GM10266 (cell line): ENCODE results near the gene SPATS2L.
A peak's percentile ranks its signal among the peaks of the same experiment; 100 is the strongest.

ENCODE experiments used
- DNase-seq: peaks from one replicate; pipeline ENCODE4 v3.0.0; 2012; ENCODE audit errors: extremely low spot score
- TF ChIP-seq, protein P1 (sequence below): IDR thresholded peaks from 2 replicates; pipeline ENCODE4 v1.5.1; 2012; ENCODE audit warnings: mild to moderate bottlenecking, low read depth; ENCODE audit not compliant: control insufficient read depth, insufficient read depth; ENCODE audit errors: missing control alignments

The SPATS2L gene

DNA sequence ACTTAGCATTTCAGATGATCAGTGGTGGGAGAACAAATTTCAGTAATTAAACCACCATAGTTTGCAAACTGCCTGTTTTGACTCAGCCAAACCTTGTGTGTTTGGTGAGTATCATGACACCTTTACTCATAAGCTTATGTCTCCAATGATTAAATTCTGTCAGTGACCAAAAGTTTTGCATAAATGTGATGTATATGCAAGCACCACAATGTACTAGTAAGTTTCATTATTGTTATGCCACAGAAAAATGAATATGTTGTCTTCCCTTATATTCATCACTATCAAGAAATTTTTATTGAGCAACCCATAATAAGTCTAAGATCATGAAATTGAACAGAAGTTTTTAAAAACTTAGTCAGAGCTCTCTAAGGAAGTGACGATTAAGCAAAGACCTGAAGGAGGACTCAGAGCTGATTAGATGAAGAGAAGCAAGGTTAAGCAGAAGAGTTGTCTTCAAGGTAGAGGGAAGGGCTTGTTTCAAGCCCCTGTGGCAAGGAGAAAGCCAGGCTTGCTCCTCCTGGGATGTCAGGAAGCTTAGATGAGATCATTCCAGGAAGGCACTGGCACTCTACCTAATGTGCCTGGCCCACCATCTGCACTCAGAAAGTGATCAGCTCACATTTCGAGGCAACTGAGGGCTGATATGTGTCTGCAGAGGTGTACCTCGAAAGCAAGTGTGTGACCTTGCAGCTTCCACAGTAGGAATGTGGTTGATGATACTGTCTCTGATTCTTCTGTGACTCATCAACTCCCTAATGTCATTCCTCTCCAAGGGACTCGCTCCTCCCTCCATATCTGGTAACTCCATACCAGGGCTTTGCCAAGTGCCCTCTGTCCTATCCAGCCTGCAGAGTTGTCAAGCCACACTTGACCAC, 148.7 kb downstream of the SPATS2L start:
- DNase-seq: peak; percentile 26
- TF ChIP-seq, protein P1, sequence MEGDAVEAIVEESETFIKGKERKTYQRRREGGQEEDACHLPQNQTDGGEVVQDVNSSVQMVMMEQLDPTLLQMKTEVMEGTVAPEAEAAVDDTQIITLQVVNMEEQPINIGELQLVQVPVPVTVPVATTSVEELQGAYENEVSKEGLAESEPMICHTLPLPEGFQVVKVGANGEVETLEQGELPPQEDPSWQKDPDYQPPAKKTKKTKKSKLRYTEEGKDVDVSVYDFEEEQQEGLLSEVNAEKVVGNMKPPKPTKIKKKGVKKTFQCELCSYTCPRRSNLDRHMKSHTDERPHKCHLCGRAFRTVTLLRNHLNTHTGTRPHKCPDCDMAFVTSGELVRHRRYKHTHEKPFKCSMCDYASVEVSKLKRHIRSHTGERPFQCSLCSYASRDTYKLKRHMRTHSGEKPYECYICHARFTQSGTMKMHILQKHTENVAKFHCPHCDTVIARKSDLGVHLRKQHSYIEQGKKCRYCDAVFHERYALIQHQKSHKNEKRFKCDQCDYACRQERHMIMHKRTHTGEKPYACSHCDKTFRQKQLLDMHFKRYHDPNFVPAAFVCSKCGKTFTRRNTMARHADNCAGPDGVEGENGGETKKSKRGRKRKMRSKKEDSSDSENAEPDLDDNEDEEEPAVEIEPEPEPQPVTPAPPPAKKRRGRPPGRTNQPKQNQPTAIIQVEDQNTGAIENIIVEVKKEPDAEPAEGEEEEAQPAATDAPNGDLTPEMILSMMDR: no peak

DNA sequence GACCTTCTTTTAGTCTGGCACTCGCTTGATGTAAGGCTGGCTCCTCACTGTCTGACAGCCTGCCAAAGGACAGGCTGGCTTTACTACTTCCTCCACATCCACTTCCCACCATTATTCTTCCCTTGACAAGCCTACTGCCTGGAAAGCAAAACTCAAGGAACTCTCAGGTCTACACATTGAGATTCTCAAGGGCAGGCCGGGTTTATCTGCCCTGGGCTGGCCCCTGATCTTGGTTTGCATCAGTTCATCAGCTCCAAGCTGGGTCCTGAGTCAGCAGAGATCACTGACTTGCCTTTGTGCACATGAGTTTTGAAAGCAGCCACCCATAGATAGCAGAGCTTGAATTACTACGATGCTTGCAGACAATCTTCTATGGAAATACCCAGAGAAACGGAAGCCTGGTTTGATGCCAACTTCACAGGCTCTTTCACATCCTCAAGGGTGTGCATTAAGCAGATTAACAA, 149.5 kb downstream of the SPATS2L start:
- DNase-seq: no peak
- TF ChIP-seq, protein P1: no peak

DNA sequence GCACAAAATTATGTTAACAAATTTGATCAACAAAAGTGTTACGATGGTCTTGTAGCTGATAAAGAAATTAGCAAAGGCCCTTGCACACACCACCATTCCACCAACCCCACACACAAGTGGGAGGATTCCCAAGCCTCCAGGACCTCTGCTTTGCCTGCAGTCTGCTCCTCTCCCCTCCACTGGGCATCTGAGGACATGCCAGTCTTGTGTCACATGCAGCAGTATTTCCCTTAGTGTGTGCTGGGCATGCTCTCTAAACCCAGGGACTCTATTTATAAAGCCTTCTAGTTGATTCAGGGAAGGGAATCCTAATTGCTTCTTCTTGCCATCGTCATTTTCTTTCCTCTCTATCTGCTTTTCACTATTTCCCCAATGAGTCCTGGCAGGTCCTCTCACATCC, 150.1 kb downstream of the SPATS2L start:
- TF ChIP-seq, protein P1: no peak
- DNase-seq: no peak

DNA sequence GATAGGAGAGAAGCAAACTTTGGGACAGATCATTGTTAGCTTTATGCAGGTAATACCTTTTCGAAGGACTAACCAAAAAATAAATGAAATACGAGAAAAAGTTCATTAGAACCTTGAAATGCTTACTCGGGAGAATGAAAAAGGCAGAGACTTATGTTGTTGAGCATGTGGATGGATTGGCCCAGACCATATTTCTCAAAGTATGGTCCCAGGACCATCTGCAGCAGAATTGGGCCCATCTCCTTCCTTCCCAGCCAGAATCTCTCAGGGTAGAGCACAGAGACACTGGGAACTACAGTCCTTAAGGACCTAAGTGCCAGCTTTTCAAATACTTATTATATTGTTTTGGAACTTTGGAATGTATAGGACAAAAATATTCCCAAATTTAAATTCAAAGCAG, 152.6 kb downstream of the SPATS2L start:
- no peak for DNase-seq
- TF ChIP-seq, protein P1: no peak

DNA sequence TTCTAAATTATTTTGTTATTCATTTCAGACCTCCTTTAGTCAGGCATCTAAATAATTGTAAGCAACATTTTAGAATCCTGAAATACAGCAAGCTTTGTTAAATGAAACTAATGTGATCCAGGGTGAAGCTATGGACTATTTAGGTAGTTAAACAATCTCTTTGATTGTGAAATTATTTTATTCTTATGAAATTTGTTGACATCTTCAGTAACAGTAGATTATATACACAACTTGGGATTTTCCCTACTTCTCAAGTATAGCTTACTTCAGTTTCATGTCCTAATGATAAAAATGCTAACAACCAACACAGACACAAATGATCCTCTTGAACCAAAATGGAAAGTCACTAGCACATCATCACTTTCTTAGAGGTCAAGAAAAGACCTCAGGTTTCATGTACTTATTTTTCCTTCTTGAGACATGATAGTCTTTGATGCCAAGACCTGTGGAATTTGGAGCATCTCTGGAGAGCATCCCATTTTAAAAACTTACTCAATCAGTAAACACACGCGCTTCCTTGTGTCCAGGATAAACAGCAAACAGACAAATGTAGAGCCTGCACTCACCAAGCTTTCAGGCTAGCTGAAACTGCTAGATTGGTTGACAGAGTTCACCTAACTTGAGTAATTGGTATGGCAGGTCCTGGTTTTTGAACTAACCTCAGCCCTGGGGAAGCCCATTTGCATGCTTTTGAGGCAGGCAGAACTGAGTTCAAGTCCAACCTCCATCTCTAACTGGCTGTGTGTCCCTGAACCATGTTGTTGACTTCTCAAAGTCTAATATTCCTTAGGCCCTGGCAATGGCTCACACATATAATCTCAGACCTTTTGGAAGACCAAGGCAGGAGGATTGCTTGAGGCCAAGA, 155.6 kb downstream of the SPATS2L start:
- TF ChIP-seq, protein P1: no peak
- no peak for DNase-seq

DNA sequence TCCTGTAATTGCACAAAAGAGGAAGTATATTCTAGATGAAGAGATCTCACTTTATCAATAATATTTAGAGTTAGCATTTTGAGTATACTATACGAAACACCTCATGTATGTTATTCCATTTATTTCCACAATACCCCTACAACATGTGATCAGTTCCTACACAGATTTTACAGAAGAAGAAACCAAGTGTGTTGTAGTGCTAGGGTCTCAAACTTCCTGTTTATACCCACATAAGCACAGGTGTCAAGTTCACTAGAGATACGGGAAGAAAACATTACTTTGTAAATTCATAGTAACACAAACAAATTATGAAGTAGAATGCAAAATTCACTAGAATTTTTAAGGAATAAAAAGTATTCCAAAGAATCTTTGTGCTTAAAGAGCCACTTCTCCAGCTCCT, 157.0 kb downstream of the SPATS2L start:
- TF ChIP-seq, protein P1: no peak
- no peak for DNase-seq
